NB4 (cell line): ENCODE data around the gene RNF183.

ENCODE experiments used
- CTCF ChIP-seq: IDR thresholded peaks from one replicate; pipeline ENCODE4 v1.5.1; 2012; ENCODE audit warnings: low read depth, low read length
- POLR2A ChIP-seq: IDR thresholded peaks from 2 replicates; pipeline ENCODE4 v1.6.1; 2011; ENCODE audit warnings: mild to moderate bottlenecking; ENCODE audit not compliant: insufficient read length; ENCODE audit errors: extremely low read depth

- no peak for TF ChIP-seq POLR2A
- TF ChIP-seq CTCF = no peak
Observed at GRCh38 chr9:113348437-113348836, 45.3 kb upstream of the RNF183 start.
